Chondrocyte (in vitro differentiated cells): Measurements from ENCODE around the gene MINDY4B. TPM values are rescaled to one million over a fixed set of nuclear protein-coding genes. Genes with fewer than 3 reads are reported as not detected.

Source experiments
- DNase-seq: peaks from one replicate; pipeline ENCODE4 v3.0.0; 2021; ENCODE audit warnings: mixed read lengths, low spot score
- H3K27ac Mint-ChIP-seq: one replicate; pipeline ENCODE4 v1.8.0; 2021; ENCODE audit warnings: mild to moderate bottlenecking, moderate library complexity, mixed read lengths; ENCODE audit not compliant: unreplicated experiment
- H3K27me3 Mint-ChIP-seq: 2 replicates; pipeline ENCODE4 v1.8.0; 2021; ENCODE audit warnings: low read depth, mixed read lengths
- H3K36me3 Mint-ChIP-seq: 2 replicates; pipeline ENCODE4 v1.8.0; 2021; ENCODE audit warnings: low read depth, mixed read lengths
- H3K4me1 Mint-ChIP-seq: 2 replicates; pipeline ENCODE4 v1.8.0; 2021; ENCODE audit warnings: low read depth, mild to moderate bottlenecking, mixed read lengths
- H3K4me3 Mint-ChIP-seq: one replicate; pipeline ENCODE4 v1.8.0; 2021; ENCODE audit warnings: mild to moderate bottlenecking, moderate library complexity, mixed read lengths; ENCODE audit not compliant: unreplicated experiment
- H3K9me3 Mint-ChIP-seq: 2 replicates; pipeline ENCODE4 v1.8.0; 2021; ENCODE audit warnings: low read depth, mixed read lengths
- CTCF ChIP-seq: fragments of 200-600 bp; sonication (generic); IDR thresholded peaks from 2 replicates; pipeline ENCODE4 v1.5.0; 2021; ENCODE audit warnings: antibody characterized with exemption, mild to moderate bottlenecking, moderate library complexity
- total RNA-seq: library from RNA; stranded (reverse); gene quantifications from 3 replicates; pipeline ENCODE4 v1.2.1, GENCODE V29; 2021

MINDY4B gene
- total RNA-seq, 1 donor from 2014 or later: not detected

- no peak overlapping the region for H3K4me3 Mint-ChIP-seq
Observed at GRCh38 chr3:150843241-150843640, 62.0 kb downstream of the MINDY4B start.

GRCh38 chr3:150840802-150841515, 64.3 kb downstream of the MINDY4B start:
- TF ChIP-seq CTCF: no peak
- Mint-ChIP-seq H3K9me3 (no peaks in the 10 kb centered on the region), H3K4me1 (no peaks in the 10 kb centered on the region), H3K27me3 (peaks cover 48% of the 10 kb centered on the region), H3K4me3 (no peak overlapping the region), H3K36me3 (no peaks in the 10 kb centered on the region), H3K27ac (no peak overlapping the region)
- no peak for DNase-seq

More at GRCh38 chr3:150843241-150843640, 62.0 kb downstream of the MINDY4B start:
- peaks cover 33% of the 10 kb centered on the region for H3K27me3 Mint-ChIP-seq
- no peak overlapping the region for H3K27ac Mint-ChIP-seq
- H3K9me3 Mint-ChIP-seq: no peaks in the 10 kb centered on the region
- H3K4me1 Mint-ChIP-seq: no peaks in the 10 kb centered on the region
- no peak for DNase-seq
- no peaks in the 10 kb centered on the region for H3K36me3 Mint-ChIP-seq
- no peak for TF ChIP-seq CTCF

GRCh38 chr3:150830745-150831144, 74.5 kb downstream of the MINDY4B start:
- Mint-ChIP-seq H3K4me1 (no peaks in the 10 kb centered on the region), H3K27ac (no peak overlapping the region), H3K9me3 (peaks cover 9% of the 10 kb centered on the region), H3K36me3 (peaks cover 2% of the 10 kb centered on the region), H3K27me3 (peaks cover 26% of the 10 kb centered on the region), H3K4me3 (no peak overlapping the region)
- TF ChIP-seq CTCF: no peak
- no peak for DNase-seq

- no peaks in the 10 kb centered on the region for H3K4me1 Mint-ChIP-seq
- H3K36me3 Mint-ChIP-seq: peaks cover 4% of the 10 kb centered on the region
- TF ChIP-seq CTCF: peak; percentile 43
- no peak overlapping the region for H3K4me3 Mint-ChIP-seq
- H3K27me3 Mint-ChIP-seq: peaks cover 28% of the 10 kb centered on the region
- peaks cover 3% of the 10 kb centered on the region for H3K9me3 Mint-ChIP-seq
- no peak for DNase-seq
- no peak overlapping the region for H3K27ac Mint-ChIP-seq
Observed at GRCh38 chr3:150830094-150830681, 75.1 kb downstream of the MINDY4B start.

GRCh38 chr3:150829408-150829807, 75.8 kb downstream of the MINDY4B start:
- no peaks in the 10 kb centered on the region for H3K9me3 Mint-ChIP-seq
- TF ChIP-seq CTCF: no peak
- H3K4me1 Mint-ChIP-seq: no peaks in the 10 kb centered on the region
- DNase-seq: no peak
- peaks cover 2% of the 10 kb centered on the region for H3K36me3 Mint-ChIP-seq
- no peak overlapping the region for H3K4me3 Mint-ChIP-seq
- H3K27me3 Mint-ChIP-seq: peaks cover 28% of the 10 kb centered on the region
- H3K27ac Mint-ChIP-seq: no peak overlapping the region
